ENCODE results near the gene ZNF343.
"Not testable (repeated sequence)": the region's sequence is repeated elsewhere in the genome, so short reads cannot be mapped to it uniquely, and the experiment has no call there.

The ZNF343 gene

DNA sequence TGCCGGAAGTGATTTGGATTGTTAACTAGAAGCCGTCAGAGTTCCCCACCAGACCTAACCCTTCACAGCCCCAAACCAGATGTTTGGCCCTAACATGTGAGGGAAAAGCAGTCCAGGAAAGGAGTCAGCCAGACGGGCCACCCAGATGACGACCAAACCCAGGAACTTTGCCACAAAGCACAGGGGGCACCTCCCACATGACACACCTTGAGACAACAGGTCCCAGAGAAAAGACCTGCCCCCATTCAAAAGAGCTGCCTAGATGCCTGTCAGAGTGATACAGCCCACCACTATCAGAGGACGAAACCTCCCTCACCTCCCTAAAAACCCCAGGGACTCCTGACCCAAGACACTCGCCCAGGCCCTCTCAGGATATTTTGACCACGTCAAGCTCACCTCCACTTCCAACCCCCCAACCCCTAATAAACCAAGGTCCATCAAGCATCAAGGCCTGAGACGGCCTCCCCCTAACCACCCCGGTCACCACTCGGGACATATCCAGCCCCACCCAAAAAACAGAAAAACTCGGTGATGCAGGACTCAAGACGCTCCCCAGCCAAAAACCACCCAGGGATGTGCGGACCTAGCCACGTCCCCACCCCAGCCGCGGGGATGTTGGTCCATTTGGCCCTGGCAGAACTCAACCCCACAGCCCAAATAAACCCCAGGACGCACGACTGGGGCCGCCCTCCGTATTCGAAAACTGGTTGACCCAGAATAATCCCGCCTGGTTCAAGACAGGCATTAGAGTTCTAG lies 662 bp downstream of the ZNF343 start:
- H3K27ac ChIP-seq (ENCODE audit: poor library complexity, severe bottlenecking), result peak overlapping the region; percentile 19
- no peaks in the 10 kb centered on the region for H3K9me3 ChIP-seq (ENCODE audit: severe bottlenecking)
- H3K36me3 ChIP-seq (ENCODE audit: low read depth), result no peaks in the 10 kb centered on the region
- peaks cover 4% of the 10 kb centered on the region for H3K4me1 ChIP-seq (ENCODE audit: insufficient read depth, poor library complexity, severe bottlenecking)
- DNase-seq (ENCODE audit: low spot score) (no peak), ATAC-seq (ENCODE audit: low read depth) (peak; percentile 30)
- H3K27me3 ChIP-seq (ENCODE audit: insufficient read depth, poor library complexity, severe bottlenecking), result no peaks in the 10 kb centered on the region
- H3K4me3 ChIP-seq (ENCODE audit: severe bottlenecking), result peak overlapping the region; percentile 80
- TF ChIP-seq, protein P1, sequence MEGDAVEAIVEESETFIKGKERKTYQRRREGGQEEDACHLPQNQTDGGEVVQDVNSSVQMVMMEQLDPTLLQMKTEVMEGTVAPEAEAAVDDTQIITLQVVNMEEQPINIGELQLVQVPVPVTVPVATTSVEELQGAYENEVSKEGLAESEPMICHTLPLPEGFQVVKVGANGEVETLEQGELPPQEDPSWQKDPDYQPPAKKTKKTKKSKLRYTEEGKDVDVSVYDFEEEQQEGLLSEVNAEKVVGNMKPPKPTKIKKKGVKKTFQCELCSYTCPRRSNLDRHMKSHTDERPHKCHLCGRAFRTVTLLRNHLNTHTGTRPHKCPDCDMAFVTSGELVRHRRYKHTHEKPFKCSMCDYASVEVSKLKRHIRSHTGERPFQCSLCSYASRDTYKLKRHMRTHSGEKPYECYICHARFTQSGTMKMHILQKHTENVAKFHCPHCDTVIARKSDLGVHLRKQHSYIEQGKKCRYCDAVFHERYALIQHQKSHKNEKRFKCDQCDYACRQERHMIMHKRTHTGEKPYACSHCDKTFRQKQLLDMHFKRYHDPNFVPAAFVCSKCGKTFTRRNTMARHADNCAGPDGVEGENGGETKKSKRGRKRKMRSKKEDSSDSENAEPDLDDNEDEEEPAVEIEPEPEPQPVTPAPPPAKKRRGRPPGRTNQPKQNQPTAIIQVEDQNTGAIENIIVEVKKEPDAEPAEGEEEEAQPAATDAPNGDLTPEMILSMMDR (IDR thresholded peaks at IDR 0.05; ENCODE audit: poor library complexity, severe bottlenecking), result no peak

DNA sequence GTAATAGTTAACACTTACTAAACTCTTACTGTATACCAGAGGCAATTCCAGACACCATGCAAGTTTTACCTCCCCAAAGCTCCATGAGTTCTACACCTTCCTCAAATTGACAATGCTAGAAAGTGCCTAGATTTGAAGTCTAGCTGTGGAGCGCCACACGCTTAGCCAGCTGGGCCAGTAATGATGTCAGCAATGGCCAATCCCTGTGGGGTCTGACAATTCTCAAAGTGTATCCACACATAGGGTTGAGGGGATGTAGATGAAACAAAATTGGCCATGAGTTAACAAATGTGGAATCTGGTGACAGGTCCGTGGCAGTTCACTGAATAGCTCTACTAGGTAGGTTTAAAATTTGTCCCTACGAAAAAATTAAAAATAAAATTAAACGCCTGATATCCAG lies 1.3 kb downstream of the ZNF343 start:
- TF ChIP-seq, protein P1 (IDR thresholded peaks at IDR 0.05; ENCODE audit: poor library complexity, severe bottlenecking), result no peak
- peak overlapping the region; percentile 19 for H3K27ac ChIP-seq (ENCODE audit: poor library complexity, severe bottlenecking)

DNA sequence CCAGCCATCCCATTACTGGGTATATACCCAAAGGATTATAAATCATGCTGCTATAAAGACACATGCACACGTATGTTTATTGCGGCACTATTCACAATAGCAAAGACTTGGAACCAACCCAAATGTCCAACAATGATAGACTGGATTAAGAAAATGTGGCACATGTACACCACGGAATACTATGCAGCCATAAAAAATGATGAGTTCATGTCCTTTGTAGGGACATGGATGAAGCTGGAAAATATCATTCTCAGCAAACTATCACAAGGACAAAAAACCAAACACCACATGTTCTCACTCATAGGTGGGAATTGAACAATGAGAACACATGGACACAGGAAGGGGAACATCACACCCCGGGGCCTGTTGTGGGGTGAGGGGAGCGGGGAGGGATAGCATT lies 2.3 kb downstream of the ZNF343 start:
- not testable (repeated sequence) for H3K4me3 ChIP-seq (ENCODE audit: severe bottlenecking); H3K9me3 ChIP-seq (ENCODE audit: severe bottlenecking); ATAC-seq (ENCODE audit: low read depth); H3K27ac ChIP-seq (ENCODE audit: poor library complexity, severe bottlenecking); H3K36me3 ChIP-seq (ENCODE audit: low read depth); DNase-seq (ENCODE audit: low spot score); H3K27me3 ChIP-seq (ENCODE audit: insufficient read depth, poor library complexity, severe bottlenecking); H3K4me1 ChIP-seq (ENCODE audit: insufficient read depth, poor library complexity, severe bottlenecking)

More for the DNA sequence above, 1.3 kb downstream of the ZNF343 start:
- Histone ChIP-seq H3K9me3 (ENCODE audit: severe bottlenecking) (no peaks in the 10 kb centered on the region), H3K27me3 (ENCODE audit: insufficient read depth, poor library complexity, severe bottlenecking) (no peaks in the 10 kb centered on the region), H3K4me3 (ENCODE audit: severe bottlenecking) (peak overlapping the region; percentile 80), H3K4me1 (ENCODE audit: insufficient read depth, poor library complexity, severe bottlenecking) (peaks cover 4% of the 10 kb centered on the region), H3K36me3 (ENCODE audit: low read depth) (no peaks in the 10 kb centered on the region)
- ATAC-seq (ENCODE audit: low read depth), result no peak
- DNase-seq (ENCODE audit: low spot score), result no peak

DNA sequence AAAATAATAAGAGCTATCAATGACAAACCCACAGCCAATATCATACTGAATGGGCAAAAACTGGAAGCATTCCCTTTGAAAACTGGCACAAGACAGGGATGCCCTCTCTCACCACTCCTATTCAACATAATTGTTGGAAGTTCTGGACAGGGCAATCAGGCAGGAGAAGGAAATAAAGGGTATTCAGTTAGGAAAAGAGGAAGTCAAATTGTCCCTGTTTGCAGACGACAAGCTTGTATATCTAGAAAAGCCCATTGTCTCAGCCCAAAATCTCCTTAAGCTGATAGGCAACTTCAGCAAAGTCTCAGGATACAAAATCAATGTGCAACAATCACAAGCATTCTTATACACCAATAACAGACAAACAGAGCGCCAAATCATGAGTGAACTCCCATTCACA lies 3.9 kb downstream of the ZNF343 start:
- not testable (repeated sequence) for H3K9me3 ChIP-seq (ENCODE audit: severe bottlenecking); H3K4me3 ChIP-seq (ENCODE audit: severe bottlenecking); ATAC-seq (ENCODE audit: low read depth); H3K4me1 ChIP-seq (ENCODE audit: insufficient read depth, poor library complexity, severe bottlenecking); H3K36me3 ChIP-seq (ENCODE audit: low read depth); H3K27me3 ChIP-seq (ENCODE audit: insufficient read depth, poor library complexity, severe bottlenecking); DNase-seq (ENCODE audit: low spot score); H3K27ac ChIP-seq (ENCODE audit: poor library complexity, severe bottlenecking)

DNA sequence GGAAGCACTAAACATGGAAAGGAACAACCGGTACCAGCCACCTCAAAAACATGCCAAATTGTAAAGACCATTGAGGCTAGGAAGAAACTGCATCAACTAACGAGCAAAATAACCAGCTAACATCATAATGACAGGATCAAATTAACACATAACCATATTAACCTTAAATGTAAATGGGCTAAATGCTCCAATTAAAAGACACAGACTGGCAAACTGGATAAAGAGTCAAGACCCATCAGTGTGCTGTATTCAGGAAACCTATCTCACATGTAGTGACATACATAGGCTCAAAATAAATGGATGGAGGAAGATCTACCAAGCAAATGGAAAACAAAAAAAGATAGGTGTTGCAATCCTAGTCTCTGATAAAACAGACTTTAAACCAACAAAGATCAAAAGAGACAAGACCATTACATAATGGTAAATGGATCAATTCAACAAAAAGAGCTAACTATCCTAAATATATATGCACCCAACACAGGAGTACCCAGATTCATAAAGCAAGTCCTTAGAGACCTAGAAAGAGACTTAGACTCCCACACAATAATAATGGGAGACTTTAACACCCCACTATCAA lies 5.8 kb downstream of the ZNF343 start:
- not testable (repeated sequence) for H3K27me3 ChIP-seq (ENCODE audit: insufficient read depth, poor library complexity, severe bottlenecking); DNase-seq (ENCODE audit: low spot score); H3K4me1 ChIP-seq (ENCODE audit: insufficient read depth, poor library complexity, severe bottlenecking); ATAC-seq (ENCODE audit: low read depth); H3K9me3 ChIP-seq (ENCODE audit: severe bottlenecking); H3K4me3 ChIP-seq (ENCODE audit: severe bottlenecking); H3K27ac ChIP-seq (ENCODE audit: poor library complexity, severe bottlenecking)
- peaks cover 17% of the 10 kb centered on the region for H3K36me3 ChIP-seq (ENCODE audit: low read depth)

DNA sequence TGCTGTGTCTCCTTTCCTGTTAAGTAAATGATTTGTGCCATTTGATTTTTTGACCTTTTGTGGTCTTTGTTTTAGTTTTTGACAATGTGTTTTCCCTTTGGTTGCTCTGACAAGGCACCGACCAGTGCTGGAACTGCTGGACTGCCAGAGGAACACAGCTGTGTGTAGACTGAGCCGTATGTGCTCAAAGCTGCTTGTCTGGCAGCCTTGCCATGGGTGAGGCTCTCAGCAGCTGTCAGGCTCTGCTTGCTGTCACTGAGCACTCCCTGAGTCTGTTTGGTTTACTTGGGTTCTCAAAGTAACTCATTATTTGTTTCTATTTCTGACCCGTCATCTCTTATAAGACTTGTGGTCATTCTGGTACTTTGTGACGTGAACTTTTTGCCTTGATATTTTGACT lies 23.1 kb downstream of the ZNF343 start:
- Histone ChIP-seq H3K27me3 (ENCODE audit: insufficient read depth, poor library complexity, severe bottlenecking) (no peaks in the 10 kb centered on the region), H3K36me3 (ENCODE audit: low read depth) (peaks cover 74% of the 10 kb centered on the region), H3K4me3 (ENCODE audit: severe bottlenecking) (no peak overlapping the region), H3K9me3 (ENCODE audit: severe bottlenecking) (no peaks in the 10 kb centered on the region), H3K4me1 (ENCODE audit: insufficient read depth, poor library complexity, severe bottlenecking) (no peaks in the 10 kb centered on the region), H3K27ac (ENCODE audit: poor library complexity, severe bottlenecking) (no peak overlapping the region)
- no peak for DNase-seq (ENCODE audit: low spot score)
- TF ChIP-seq, protein P1 (IDR thresholded peaks at IDR 0.05; ENCODE audit: poor library complexity, severe bottlenecking), result no peak
- ATAC-seq (ENCODE audit: low read depth), result no peak

Data from RWPE2 (cell line).